22Rv1 (cell line): ENCODE data around the gene SLC9C2.
A peak's percentile ranks its signal among the peaks of the same experiment; 100 is the strongest.

Experiments used
- H3K27ac ChIP-seq: fragments of 450-650 bp; 2 replicates; pipeline ENCODE4 v1.5.1; 2017
- CTCF ChIP-seq: fragments of 450-650 bp; IDR thresholded peaks from 2 replicates; pipeline ENCODE4 v1.5.1; 2017; ENCODE audit warnings: mild to moderate bottlenecking
- ZFX ChIP-seq: fragments of 450-650 bp; IDR thresholded peaks from 2 replicates; pipeline ENCODE4 v1.6.1; 2017; ENCODE audit warnings: antibody characterized with exemption, borderline replicate concordance

SLC9C2 gene

GRCh38 chr1:173508541-173508940, 94.3 kb downstream of the SLC9C2 start:
- H3K27ac ChIP-seq, result no peak overlapping the region
- no peak for TF ChIP-seq CTCF

GRCh38 chr1:173507847-173508209, 95.0 kb downstream of the SLC9C2 start:
- no peak overlapping the region for H3K27ac ChIP-seq
- no peak for TF ChIP-seq CTCF
- TF ChIP-seq ZFX, result no peak

- TF ChIP-seq ZFX (no peak), CTCF (no peak)
- no peak overlapping the region for H3K27ac ChIP-seq
These were observed 95.5 kb downstream of the SLC9C2 start for GRCh38 chr1:173507205-173507846.

GRCh38 chr1:173506437-173506836, 96.4 kb downstream of the SLC9C2 start:
- no peak overlapping the region for H3K27ac ChIP-seq
- TF ChIP-seq ZFX (no peak), CTCF (peak; percentile 64)

GRCh38 chr1:173505391-173505790, 97.5 kb downstream of the SLC9C2 start:
- H3K27ac ChIP-seq, result no peak overlapping the region
- TF ChIP-seq ZFX (no peak), CTCF (no peak)

GRCh38 chr1:173504268-173504667, 98.6 kb downstream of the SLC9C2 start:
- no peak for TF ChIP-seq ZFX
- TF ChIP-seq CTCF, result no peak
- no peak overlapping the region for H3K27ac ChIP-seq

GRCh38 chr1:173503391-173503790, 99.5 kb downstream of the SLC9C2 start:
- H3K27ac ChIP-seq, result no peak overlapping the region
- TF ChIP-seq CTCF (no peak), ZFX (no peak)
